Smooth muscle cell (in vitro differentiated cells): ENCODE results near the gene C1QL4. TPM values are rescaled to one million over a fixed set of nuclear protein-coding genes. Genes with fewer than 3 reads are reported as not detected.
A peak's percentile ranks its signal among the peaks of the same experiment; 100 is the strongest.

Experiments used
- DNase-seq: peaks from one replicate; lab custom pipeline; 2025; ENCODE audit not compliant: unreplicated experiment; lab: John Stamatoyannopoulos, UW
- H2AFZ ChIP-seq: fragments of 200-600 bp; sonication (generic); 2 replicates; pipeline ENCODE4 v1.6.0; 2016; ENCODE audit warnings: antibody characterized with exemption, low read depth, mild to moderate bottlenecking
- H3F3A ChIP-seq: fragments of 200-600 bp; sonication (generic); 2 replicates; pipeline ENCODE4 v1.6.0; 2017; ENCODE audit warnings: antibody characterized with exemption, low read depth
- H3K27ac ChIP-seq: fragments of 200-600 bp; sonication (generic); 2 replicates; pipeline ENCODE4 v1.5.1; 2016; ENCODE audit warnings: low read depth, mild to moderate bottlenecking
- H3K27me3 ChIP-seq: fragments of 200-600 bp; sonication (generic); 2 replicates; pipeline ENCODE4 v1.6.1; 2016; ENCODE audit warnings: low read depth, mild to moderate bottlenecking
- H3K36me3 ChIP-seq: fragments of 200-600 bp; sonication (generic); 2 replicates; pipeline ENCODE4 v1.5.1; 2016; ENCODE audit warnings: low read depth
- H3K4me1 ChIP-seq: fragments of 200-600 bp; sonication (generic); 2 replicates; pipeline ENCODE4 v1.5.1; 2016; ENCODE audit warnings: low read depth
- H3K4me2 ChIP-seq: fragments of 200-600 bp; sonication (generic); 2 replicates; pipeline ENCODE4 v1.6.0; 2016; ENCODE audit warnings: mild to moderate bottlenecking
- H3K4me3 ChIP-seq: fragments of 200-600 bp; sonication (generic); 2 replicates; pipeline ENCODE4 v1.5.1; 2016; ENCODE audit warnings: mild to moderate bottlenecking
- H3K79me2 ChIP-seq: fragments of 200-600 bp; sonication (generic); 2 replicates; pipeline ENCODE4 v1.6.0; 2016; ENCODE audit warnings: low read depth, mild to moderate bottlenecking
- H3K9ac ChIP-seq: fragments of 200-600 bp; sonication (generic); 2 replicates; pipeline ENCODE4 v1.6.0; 2016; ENCODE audit warnings: low read depth
- H3K9me3 ChIP-seq: fragments of 200-600 bp; sonication (generic); replicated peaks from 2 replicates; pipeline ENCODE4 v1.5.1; 2016; ENCODE audit warnings: low read depth
- H4K20me1 ChIP-seq: fragments of 200-600 bp; sonication (generic); 2 replicates; pipeline ENCODE4 v1.6.0; 2016; ENCODE audit warnings: low read depth
- WGBS: methylation state at CpG from one replicate; pipeline ENCODE4 v1.1.7; 2016; ENCODE audit warnings: low lambda C conversion rate; 5-methylcytosine and 5-hydroxymethylcytosine counted together
- polyA plus RNA-seq: library from polyadenylated mRNA; unstranded; fragments of >200 nt; fragmentation: Nextera tagmentation; extraction: Ambion mirVana; gene quantifications from 2 replicates; pipeline ENCODE4 v1.2.1, GENCODE V29; 2016
- total RNA-seq: library from RNA; depleted of rRNA; stranded (reverse); fragments of >200 nt; gene quantifications from 2 replicates; pipeline ENCODE4 v1.2.3, GENCODE V29; 2014
- TF ChIP-seq, protein P1 (sequence below): fragments of 200-600 bp; sonication (generic); IDR thresholded peaks from 2 replicates; pipeline ENCODE4 v1.5.1; 2017; ENCODE audit warnings: borderline replicate concordance, mild to moderate bottlenecking, antibody characterized with exemption; ENCODE audit not compliant: insufficient read depth, poor library complexity, severe bottlenecking

C1QL4 gene
- total and polyA plus RNA-seq, 2 experiments from 2014 or later = 0.09 TPM; not detected in 1

DNA sequence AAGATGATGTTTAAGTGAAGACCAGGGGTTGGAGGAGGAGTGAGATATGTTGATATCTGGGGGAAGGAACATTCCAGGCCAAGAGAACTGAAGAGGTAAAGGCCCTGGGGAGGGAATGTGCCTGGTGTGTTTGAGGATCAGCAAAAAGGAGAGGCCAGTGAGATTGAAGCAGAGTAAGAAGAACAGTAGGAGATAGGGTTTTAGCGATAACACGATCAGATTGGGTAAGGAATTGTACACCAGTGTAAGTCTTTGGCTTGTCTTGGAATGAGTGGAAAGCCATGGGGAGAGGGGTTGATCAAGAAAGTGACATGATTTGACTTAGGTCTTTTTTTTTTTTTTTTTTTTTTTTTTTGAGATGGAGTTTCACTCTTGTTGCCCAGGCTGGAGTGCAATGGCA is 9.1 kb downstream of the C1QL4 start:
- peaks cover 4% of the 10 kb centered on the region for H3K79me2 ChIP-seq
- no peaks in the 10 kb centered on the region for H3F3A ChIP-seq
- no peak for DNase-seq
- H3K9ac ChIP-seq = no peak overlapping the region
- no peak overlapping the region for H3K4me2 ChIP-seq
- no peak overlapping the region for H3K4me3 ChIP-seq
- TF ChIP-seq, protein P1, sequence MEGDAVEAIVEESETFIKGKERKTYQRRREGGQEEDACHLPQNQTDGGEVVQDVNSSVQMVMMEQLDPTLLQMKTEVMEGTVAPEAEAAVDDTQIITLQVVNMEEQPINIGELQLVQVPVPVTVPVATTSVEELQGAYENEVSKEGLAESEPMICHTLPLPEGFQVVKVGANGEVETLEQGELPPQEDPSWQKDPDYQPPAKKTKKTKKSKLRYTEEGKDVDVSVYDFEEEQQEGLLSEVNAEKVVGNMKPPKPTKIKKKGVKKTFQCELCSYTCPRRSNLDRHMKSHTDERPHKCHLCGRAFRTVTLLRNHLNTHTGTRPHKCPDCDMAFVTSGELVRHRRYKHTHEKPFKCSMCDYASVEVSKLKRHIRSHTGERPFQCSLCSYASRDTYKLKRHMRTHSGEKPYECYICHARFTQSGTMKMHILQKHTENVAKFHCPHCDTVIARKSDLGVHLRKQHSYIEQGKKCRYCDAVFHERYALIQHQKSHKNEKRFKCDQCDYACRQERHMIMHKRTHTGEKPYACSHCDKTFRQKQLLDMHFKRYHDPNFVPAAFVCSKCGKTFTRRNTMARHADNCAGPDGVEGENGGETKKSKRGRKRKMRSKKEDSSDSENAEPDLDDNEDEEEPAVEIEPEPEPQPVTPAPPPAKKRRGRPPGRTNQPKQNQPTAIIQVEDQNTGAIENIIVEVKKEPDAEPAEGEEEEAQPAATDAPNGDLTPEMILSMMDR = no peak
- peaks cover 6% of the 10 kb centered on the region for H3K27me3 ChIP-seq
- peaks cover 7% of the 10 kb centered on the region for H3K4me1 ChIP-seq
- H3K27ac ChIP-seq = no peak overlapping the region
- H3K36me3 ChIP-seq = no peaks in the 10 kb centered on the region
- H4K20me1 ChIP-seq = no peaks in the 10 kb centered on the region
- H2AFZ ChIP-seq = no peak overlapping the region
- H3K9me3 ChIP-seq = no peaks in the 10 kb centered on the region
- 95% methylated on average over 2 of the region's 2 CpGs for WGBS

DNA sequence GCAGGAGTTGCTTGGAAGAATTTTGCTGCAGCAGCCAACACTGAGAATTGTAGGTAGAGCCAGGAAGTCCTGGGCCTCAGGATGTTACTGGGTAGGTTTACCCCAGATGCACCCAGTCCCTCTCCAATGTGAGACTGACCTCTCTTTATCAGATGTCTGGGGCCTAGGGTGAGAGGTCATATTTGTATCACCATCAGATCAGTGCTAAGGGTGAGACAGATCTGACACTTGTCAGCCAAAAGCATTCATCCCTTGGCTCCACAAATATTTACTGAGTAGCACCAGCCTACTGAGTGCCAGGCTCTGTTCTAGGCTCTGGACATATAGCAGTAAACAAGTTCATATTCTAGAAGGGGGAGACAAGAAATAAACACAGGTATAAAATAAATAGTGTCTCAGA is 9.6 kb downstream of the C1QL4 start:
- Histone ChIP-seq H3K27me3 (peaks cover 1% of the 10 kb centered on the region), H3K4me3 (no peak overlapping the region), H3K79me2 (peaks cover 4% of the 10 kb centered on the region), H3K4me1 (peaks cover 7% of the 10 kb centered on the region), H3K4me2 (no peak overlapping the region), H3K9me3 (no peaks in the 10 kb centered on the region), H3K9ac (no peak overlapping the region), H3F3A (no peaks in the 10 kb centered on the region), H3K36me3 (no peaks in the 10 kb centered on the region), H3K27ac (no peak overlapping the region), H4K20me1 (no peaks in the 10 kb centered on the region), H2AFZ (no peak overlapping the region)
- TF ChIP-seq, protein P1 = no peak
- no peak for DNase-seq

DNA sequence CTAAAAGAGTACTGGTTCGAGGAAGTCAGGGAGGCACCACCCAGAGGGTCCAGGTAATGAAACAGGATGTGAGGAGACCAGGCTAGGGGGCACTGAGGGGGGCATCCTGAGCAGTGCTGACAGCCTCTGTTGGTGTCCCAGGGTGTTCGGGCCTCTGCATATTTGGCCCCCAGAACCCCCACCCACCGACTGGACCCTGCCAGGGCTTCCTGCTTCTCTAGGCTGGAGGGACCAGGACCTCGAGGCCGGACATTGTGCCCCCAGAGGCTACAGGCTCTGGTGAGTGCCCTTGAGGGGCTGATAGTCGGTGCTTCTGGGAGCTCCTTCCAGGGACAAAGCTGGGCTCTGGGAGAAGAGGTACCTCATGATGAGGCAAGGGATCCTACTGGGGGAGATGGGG is 11.4 kb downstream of the C1QL4 start:
- Histone ChIP-seq H3K27ac (no peak overlapping the region), H4K20me1 (no peaks in the 10 kb centered on the region), H3K4me2 (no peak overlapping the region), H3K4me1 (peaks cover 7% of the 10 kb centered on the region), H3K36me3 (no peaks in the 10 kb centered on the region), H3K79me2 (peaks cover 4% of the 10 kb centered on the region), H3K9me3 (no peaks in the 10 kb centered on the region), H3K27me3 (no peaks in the 10 kb centered on the region), H3F3A (no peaks in the 10 kb centered on the region), H3K4me3 (no peak overlapping the region), H3K9ac (no peak overlapping the region), H2AFZ (no peak overlapping the region)
- no peak for DNase-seq
- WGBS = 94% methylated on average over 6 of the region's 6 CpGs
- TF ChIP-seq, protein P1 = no peak

DNA sequence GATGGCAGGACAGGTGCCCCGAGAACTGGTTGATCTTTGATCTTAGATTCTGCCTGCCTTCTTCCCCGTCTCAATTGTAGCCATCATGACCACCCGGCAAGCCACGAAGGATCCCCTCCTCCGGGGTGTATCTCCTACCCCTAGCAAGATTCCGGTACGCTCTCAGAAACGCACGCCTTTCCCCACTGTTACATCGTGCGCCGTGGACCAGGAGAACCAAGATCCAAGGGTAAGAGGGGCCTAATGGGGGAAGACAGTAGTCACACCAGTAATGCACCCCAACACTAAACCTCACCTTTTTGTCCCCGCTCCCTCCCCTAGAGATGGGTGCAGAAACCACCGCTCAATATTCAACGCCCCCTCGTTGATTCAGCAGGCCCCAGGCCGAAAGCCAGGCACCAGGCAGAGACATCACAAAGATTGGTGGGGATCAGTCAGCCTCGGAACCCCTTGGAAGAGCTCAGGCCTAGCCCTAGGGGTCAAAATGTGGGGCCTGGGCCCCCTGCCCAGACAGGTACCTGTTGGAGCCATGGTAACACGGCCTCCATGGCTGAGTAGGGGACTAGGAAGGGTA is 13.4 kb downstream of the C1QL4 start:
- Histone ChIP-seq H3K9me3 (no peaks in the 10 kb centered on the region), H3K4me2 (peak overlapping the region; percentile 84), H3K27me3 (no peaks in the 10 kb centered on the region), H2AFZ (peak overlapping the region; percentile 83), H3F3A (no peaks in the 10 kb centered on the region), H4K20me1 (no peaks in the 10 kb centered on the region), H3K36me3 (no peaks in the 10 kb centered on the region), H3K27ac (no peak overlapping the region), H3K4me3 (peak overlapping the region; percentile 66), H3K4me1 (peaks cover 7% of the 10 kb centered on the region), H3K9ac (peak overlapping the region; percentile 40), H3K79me2 (peaks cover 4% of the 10 kb centered on the region)
- WGBS = 19% methylated on average over 19 of the region's 19 CpGs
- no peak for DNase-seq
- TF ChIP-seq, protein P1 = no peak
